GM19324 (cell line): Measurements from ENCODE around the gene ZNF423.

Experiments
- ATAC-seq: cut with Tn5 transposase; IDR thresholded peaks from one replicate; pipeline ENCODE4 v1.9.1; 2021; ENCODE audit warnings: mild to moderate bottlenecking, moderate library complexity; ENCODE audit not compliant: unreplicated experiment, low FRiP score

ZNF423 gene

GRCh38 chr16:49505556-49505955 is 350.4 kb downstream of the ZNF423 start:
- ATAC-seq = no peak

- no peak for ATAC-seq
Measured at GRCh38 chr16:49504626-49505025, 351.3 kb downstream of the ZNF423 start.

DNA sequence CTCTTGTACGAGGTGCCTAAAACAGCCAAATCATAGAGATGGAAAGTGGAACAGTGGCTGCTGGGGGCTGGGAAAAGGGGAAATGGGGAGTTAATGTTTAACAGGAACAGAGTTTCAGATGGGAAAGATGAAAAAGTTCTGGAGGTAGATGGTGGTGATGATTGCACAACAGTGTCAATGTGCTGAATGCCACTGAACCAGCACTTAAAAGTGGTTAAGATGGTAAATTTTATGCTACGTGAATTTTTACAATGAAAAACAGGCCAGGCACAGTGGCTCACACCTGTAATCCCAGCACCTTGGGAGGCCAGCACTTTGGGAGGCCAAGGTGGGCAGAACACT is 351.9 kb downstream of the ZNF423 start:
- no peak for ATAC-seq

- ATAC-seq = no peak
Measured at GRCh38 chr16:49503256-49504022, 352.5 kb downstream of the ZNF423 start.

GRCh38 chr16:49502136-49502881 is 353.6 kb downstream of the ZNF423 start:
- no peak for ATAC-seq

- no peak for ATAC-seq
Measured at GRCh38 chr16:49499869-49500610, 355.9 kb downstream of the ZNF423 start.

- ATAC-seq = no peak
Measured at GRCh38 chr16:49499414-49499785, 356.5 kb downstream of the ZNF423 start.

- ATAC-seq = no peak
Measured at GRCh38 chr16:49498666-49499413, 357.1 kb downstream of the ZNF423 start.

DNA sequence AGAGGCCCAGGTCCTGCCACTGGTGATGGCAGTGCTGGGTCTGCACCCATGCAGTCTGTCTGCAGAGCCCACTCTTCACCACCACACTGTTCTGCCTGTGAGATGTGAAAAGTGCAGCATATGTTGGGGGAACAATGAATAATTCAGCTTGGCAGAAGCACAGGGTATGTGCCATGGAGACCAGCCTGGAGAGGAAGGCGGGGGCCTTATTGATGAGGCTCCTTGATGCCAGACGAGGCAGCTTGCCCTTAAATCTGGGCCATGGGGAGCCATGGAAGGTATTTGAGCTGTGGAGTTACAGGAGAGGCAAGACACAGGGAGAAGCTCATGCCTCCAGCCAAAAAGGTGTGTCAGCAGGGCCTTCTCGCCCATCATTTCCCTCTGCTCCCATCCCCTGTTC is 357.6 kb downstream of the ZNF423 start:
- no peak for ATAC-seq

DNA sequence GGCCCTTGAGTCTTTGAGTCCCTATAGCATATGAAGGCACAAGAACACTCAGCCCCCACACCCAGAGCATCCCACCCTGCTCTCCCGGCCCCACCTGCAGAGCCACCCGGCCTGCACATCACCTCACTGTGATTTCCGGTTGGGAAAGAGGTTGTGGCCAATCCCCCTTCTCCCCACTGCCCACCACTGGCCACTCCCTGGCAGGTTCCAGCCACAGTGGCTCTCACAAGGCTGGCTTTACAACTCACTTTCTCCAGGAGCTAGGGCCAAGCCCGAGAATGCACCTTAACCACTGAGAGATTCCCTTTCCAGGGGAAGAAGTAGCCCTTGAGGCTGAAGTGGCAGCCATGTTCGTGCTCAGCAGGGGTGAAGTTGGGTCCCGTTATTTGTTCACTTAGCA is 358.4 kb downstream of the ZNF423 start:
- no peak for ATAC-seq

GRCh38 chr16:49496656-49497055 is 359.3 kb downstream of the ZNF423 start:
- ATAC-seq = no peak

DNA sequence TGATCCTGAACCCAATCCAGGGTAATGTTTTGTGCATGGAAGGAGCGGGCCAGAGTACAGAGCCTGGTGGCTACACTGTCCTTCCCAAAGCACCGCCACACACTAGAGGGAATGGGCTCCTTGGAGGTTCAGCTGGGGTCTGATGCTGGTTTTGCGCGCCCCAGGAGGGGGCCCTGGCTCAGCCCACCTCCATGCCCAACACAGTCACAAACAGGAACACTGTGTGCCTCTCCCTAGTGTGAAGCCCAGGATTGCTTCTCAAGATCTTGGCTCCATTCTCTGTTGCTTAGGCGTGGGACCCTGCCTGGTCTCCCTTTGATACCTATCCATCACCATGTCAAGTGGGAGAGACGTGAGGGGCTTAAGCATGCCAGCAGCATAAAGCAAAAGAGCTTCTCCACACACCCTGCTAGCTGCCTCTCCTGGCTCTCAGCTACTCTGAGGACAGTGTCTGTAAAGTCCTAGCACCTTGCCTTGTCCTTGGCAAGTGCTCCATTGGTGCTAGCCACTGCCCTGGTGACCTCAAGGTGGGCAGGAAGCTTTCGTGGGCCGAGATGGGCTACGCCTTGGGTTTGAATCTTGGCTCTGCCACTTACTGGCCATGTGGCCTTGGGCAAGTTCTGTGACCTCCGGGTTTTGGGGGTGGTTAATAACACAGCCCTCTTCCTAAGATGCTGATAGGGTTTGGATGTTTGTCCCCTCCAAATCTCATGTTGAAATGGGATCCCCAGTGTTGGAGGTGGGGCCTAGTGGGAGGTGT is 360.1 kb downstream of the ZNF423 start:
- no peak for ATAC-seq

- no peak for ATAC-seq
Measured at GRCh38 chr16:49494891-49495566, 360.9 kb downstream of the ZNF423 start.

- ATAC-seq = no peak
Measured at GRCh38 chr16:49494474-49494873, 361.4 kb downstream of the ZNF423 start.

DNA sequence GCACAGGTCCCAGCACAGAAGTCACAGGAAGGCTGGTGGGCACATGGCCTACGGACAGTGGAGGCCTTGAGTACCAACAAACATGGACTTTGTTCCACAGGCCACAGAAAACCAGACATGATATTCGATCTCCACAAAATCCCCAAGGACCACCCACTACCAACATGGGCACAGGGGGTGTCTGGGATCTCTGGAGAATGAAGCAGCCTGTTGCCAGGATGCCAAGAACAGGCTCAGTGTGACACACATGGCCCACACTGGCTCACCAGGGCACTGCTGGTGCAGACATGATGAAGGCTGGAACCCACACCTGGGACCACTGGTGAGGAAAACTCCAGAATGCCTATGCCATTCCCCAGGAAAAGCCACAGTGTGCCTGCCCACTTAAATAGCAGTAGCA is 362.1 kb downstream of the ZNF423 start:
- no peak for ATAC-seq

- ATAC-seq = no peak
Measured at GRCh38 chr16:49492896-49493626, 362.9 kb downstream of the ZNF423 start.

DNA sequence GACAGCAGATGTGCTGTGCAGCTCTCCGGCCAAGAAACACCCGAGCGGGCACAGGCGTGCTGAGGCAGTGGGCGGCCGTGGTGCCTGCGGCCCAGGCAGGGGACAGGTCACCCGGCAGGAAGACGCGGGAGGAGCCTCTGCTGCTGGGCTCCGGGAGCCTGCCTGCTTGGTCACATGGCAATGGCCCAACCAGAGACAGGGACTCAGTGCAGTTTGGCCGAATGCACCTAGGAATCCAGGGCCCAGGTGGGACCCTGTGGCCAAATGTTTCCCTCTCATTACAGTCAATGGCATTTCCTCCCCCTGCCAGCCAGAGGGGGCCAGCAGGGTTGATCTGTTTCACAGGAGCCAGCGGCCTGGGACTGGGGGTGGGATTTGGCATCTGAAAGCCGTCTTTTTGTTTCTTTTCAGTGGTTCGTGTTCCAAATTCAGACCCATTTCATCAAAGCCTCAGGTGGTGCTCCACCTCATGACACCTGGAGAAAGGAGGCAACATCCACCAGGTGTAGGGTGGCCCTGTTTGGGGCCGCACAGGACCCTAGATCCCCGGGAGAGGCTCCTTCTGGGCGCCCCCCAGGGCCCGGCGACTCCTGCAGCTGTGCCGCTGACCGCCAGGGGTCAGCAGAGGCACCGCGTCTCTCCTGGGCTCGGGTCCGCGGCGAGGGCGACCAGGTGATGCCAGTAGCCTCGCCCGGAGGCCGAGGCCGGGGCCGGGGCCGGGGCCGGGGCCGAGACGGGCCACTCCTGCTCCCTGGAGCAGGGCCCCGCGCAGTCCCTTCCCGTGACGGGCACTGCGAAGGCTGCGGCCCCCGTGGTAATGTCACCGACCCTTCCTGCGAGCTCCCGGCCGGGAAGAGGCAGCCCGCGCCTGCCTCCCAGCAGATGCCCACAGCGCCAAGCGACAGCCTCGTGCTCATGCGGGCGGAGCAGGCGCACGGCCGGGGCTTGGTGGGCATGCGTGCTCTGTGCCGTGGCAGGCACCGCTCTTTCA is 363.8 kb downstream of the ZNF423 start:
- ATAC-seq = peak; percentile 61
